Rectal smooth muscle tissue (tissue), 1 donor: ENCODE data around the gene MRRF.

Source experiments
- H3K27ac ChIP-seq: one replicate; pipeline ENCODE4 v1.7.0; 2013; ENCODE audit warnings: low read depth, low read length, inconsistent platforms
- H3K27me3 ChIP-seq: one replicate; pipeline ENCODE4 v1.7.0; 2013; ENCODE audit warnings: low read length; ENCODE audit not compliant: control insufficient read depth, insufficient read depth
- H3K36me3 ChIP-seq: one replicate; pipeline ENCODE4 v1.7.0; 2013; ENCODE audit warnings: low read length; ENCODE audit not compliant: control insufficient read depth, insufficient read depth
- H3K4me1 ChIP-seq: one replicate; pipeline ENCODE4 v1.7.0; 2013; ENCODE audit warnings: low read length; ENCODE audit not compliant: control insufficient read depth, insufficient read depth
- H3K4me3 ChIP-seq: one replicate; pipeline ENCODE4 v1.7.0; 2013; ENCODE audit warnings: low read length
- H3K9ac ChIP-seq: one replicate; pipeline ENCODE4 v1.7.0; 2013; ENCODE audit warnings: low read length

The MRRF gene, protein sequence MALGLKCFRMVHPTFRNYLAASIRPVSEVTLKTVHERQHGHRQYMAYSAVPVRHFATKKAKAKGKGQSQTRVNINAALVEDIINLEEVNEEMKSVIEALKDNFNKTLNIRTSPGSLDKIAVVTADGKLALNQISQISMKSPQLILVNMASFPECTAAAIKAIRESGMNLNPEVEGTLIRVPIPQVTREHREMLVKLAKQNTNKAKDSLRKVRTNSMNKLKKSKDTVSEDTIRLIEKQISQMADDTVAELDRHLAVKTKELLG

GRCh38 chr9:122264360-122265148 lies at the start of gene MRRF, which contains the start of gene RBM18:
MRRF (plus strand) TSS chr9:122264882; CDS start chr9:122270892, 6,010 bp downstream.
RBM18 (minus strand) TSS chr9:122264840; CDS start chr9:122261492, 3,348 bp downstream.
- H3K36me3 ChIP-seq, result peaks cover 6% of the 10 kb centered on the region
- H3K27me3 ChIP-seq, result no peaks in the 10 kb centered on the region
- H3K27ac ChIP-seq, result peak within 1 kb of the TSS; percentile 90
- peaks cover 22% of the 10 kb centered on the region for H3K4me1 ChIP-seq
- peak within 1 kb of the TSS; percentile 92 for H3K9ac ChIP-seq
- peak within 1 kb of the TSS; percentile 75 for H3K4me3 ChIP-seq

- Histone ChIP-seq H3K27ac (no peak overlapping the region), H3K9ac (no peak overlapping the region), H3K4me3 (no peak overlapping the region), H3K27me3 (peaks cover 54% of the 10 kb centered on the region), H3K36me3 (no peaks in the 10 kb centered on the region), H3K4me1 (peaks cover 3% of the 10 kb centered on the region)
Measured at GRCh38 chr9:122215663-122216062, 49.0 kb upstream of the MRRF start.

DNA sequence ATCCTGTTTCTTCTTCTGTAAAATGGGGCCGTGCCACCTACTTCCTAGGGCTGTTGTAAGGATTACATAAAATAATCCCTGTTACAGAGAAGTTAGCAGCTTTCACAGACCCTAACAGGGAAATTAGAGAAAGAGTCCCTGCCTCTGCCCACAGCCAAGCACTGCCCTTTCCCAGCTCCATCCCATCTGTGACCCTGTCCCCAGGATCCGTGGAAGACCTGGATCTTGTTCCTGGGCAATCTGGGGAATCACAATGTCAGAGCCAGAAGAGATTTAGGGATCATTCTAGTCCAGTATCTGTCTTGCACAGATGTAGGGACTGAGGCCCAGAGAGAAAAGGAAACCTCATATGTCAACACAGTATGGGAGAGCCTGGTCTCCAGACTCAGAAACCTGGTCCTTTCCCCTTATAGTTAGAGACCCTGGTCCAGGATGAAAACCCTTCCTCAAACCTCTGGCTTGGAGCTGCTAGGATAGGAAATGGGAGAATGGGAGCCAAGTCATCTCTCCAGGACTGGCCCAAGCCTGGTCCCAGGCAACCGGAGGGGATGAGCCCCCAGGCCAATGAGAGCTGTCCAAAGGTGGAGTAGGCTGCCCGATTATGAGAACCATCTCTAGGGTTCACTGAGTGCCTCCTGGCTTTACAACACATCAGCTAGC lies 48.4 kb upstream of the MRRF start:
- Histone ChIP-seq H3K36me3 (no peaks in the 10 kb centered on the region), H3K27me3 (peaks cover 60% of the 10 kb centered on the region), H3K4me3 (no peak overlapping the region), H3K27ac (no peak overlapping the region), H3K9ac (no peak overlapping the region), H3K4me1 (peaks cover 3% of the 10 kb centered on the region)

GRCh38 chr9:122216798-122217418 lies 47.8 kb upstream of the MRRF start:
- no peak overlapping the region for H3K4me3 ChIP-seq
- no peak overlapping the region for H3K9ac ChIP-seq
- no peak overlapping the region for H3K27ac ChIP-seq
- peaks cover 3% of the 10 kb centered on the region for H3K4me1 ChIP-seq
- peaks cover 66% of the 10 kb centered on the region for H3K27me3 ChIP-seq
- H3K36me3 ChIP-seq, result no peaks in the 10 kb centered on the region

GRCh38 chr9:122217640-122218039 lies 47.0 kb upstream of the MRRF start:
- Histone ChIP-seq H3K27ac (no peak overlapping the region), H3K36me3 (no peaks in the 10 kb centered on the region), H3K4me1 (peaks cover 3% of the 10 kb centered on the region), H3K9ac (no peak overlapping the region), H3K27me3 (peaks cover 63% of the 10 kb centered on the region), H3K4me3 (no peak overlapping the region)

- H3K4me1 ChIP-seq, result peaks cover 3% of the 10 kb centered on the region
- H3K27me3 ChIP-seq, result peaks cover 56% of the 10 kb centered on the region
- H3K9ac ChIP-seq, result no peak overlapping the region
- no peak overlapping the region for H3K4me3 ChIP-seq
- H3K36me3 ChIP-seq, result no peaks in the 10 kb centered on the region
- no peak overlapping the region for H3K27ac ChIP-seq
Measured at GRCh38 chr9:122218071-122218934, 46.4 kb upstream of the MRRF start.

DNA sequence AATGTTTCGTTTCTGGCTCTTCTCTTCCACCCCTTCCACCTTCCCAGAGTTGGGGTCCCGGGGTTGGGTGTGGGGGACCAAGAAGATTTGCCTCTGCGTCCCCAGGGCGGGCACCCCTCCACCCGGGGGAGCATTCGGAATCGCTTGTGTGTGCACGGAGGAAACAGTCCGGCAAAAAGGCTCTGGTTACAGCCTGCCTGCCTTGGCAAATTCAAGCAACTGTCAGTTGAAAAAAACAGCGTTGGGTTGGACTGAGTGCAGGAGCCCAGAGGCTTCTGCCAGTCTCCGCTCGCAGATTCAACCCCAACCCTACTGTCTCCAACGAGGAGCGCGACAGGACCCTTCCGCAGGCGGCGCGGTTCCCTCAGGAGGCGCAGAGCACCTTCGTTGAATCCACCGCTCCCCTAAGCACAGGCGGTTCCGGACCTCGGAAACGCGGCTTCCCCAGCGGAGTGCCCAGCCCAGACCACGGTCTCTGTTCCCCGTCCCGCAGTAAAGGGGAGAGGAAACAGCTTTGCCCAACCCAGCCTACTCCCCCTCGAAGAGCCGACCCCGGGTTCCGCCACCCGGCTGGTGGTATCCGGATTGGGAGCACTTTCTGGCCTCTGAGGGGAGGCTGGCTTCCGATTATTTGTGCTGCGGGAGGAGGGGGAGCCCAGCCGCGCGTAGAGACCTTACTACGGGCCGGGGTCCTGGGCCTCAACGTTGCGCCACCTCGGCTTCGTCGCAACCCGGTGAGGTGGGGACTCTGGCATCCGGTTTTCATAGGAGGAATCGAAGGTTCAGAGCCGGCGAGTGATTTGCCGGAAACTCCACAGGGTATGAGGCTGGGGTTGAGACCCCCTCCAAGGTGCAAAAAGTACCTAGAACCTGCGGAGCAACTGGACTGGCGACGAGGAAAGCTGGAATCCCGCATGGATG lies 45.5 kb upstream of the MRRF start:
- peak overlapping the region; percentile 40 for H3K4me3 ChIP-seq
- H3K9ac ChIP-seq, result no peak overlapping the region
- H3K27ac ChIP-seq, result no peak overlapping the region
- H3K27me3 ChIP-seq, result peaks cover 52% of the 10 kb centered on the region
- H3K36me3 ChIP-seq, result no peaks in the 10 kb centered on the region
- peaks cover 3% of the 10 kb centered on the region for H3K4me1 ChIP-seq

DNA sequence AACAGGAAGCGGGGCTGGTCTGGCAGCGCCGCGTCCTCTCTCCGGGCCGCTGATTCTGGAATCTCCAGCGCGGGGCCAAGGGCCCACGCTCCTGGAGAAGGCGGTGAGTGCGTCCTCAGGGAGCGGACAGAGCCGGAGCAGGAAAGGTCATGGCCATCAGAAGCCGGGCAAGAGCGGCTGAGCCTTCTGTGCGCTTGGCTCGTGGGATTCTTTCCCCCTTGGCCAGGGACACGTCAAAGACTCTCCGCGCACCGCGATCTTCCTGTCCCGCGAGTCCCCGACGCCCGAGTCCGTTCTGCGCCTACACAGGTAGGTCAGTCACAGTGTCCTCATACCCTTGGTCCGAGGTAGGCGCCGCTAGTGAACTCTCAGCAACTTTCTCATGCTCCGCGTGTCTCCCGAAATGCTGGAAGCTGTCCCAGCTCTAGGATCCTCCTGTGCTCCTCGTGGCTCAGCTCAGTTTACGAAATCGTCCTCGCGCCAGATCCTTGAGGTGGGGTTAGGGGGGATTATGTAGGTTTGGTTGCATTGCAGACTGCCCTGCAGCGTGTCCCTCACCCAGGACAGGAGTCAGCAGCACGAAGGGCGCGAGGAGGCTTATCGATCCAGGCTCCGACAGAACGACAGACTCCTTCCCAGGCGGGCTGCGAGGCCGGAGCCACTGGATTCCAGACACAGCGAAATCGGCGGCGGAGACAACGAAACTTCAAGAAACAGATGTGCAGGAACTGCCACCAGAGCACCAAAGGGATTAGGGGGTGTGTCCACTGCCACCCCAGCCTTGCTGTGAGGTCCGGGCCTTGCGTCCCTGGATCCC lies 44.6 kb upstream of the MRRF start:
- Histone ChIP-seq H3K36me3 (no peaks in the 10 kb centered on the region), H3K4me3 (peak overlapping the region; percentile 40), H3K9ac (no peak overlapping the region), H3K4me1 (peaks cover 3% of the 10 kb centered on the region), H3K27ac (no peak overlapping the region), H3K27me3 (peaks cover 56% of the 10 kb centered on the region)

DNA sequence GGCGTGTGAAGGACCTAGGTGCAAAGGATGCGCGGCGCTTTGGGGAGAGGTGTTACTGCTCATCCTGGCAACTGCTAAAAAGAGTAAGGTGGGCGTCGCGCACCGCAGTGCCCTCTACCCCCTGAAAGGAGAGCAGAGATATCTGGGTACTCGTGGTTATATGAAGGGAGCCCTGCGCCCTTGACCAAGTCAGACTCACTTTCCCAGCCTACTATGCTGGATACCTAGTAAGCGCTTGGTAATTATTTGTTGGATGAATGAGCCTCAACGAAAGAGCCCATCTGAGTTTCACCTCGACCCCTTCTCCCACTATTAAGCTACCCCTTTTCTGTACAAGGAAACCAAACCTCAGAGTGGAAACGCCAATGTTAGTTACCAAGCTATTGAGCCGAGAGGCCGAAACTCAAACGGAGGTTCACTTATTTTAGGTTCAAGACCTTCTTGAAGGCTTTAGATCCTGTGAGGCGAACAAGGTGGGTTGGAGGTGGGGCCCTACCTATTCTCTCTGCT lies 44.0 kb upstream of the MRRF start:
- H3K4me1 ChIP-seq, result peaks cover 3% of the 10 kb centered on the region
- no peak overlapping the region for H3K27ac ChIP-seq
- no peak overlapping the region for H3K9ac ChIP-seq
- H3K27me3 ChIP-seq, result peaks cover 54% of the 10 kb centered on the region
- H3K4me3 ChIP-seq, result no peak overlapping the region
- H3K36me3 ChIP-seq, result no peaks in the 10 kb centered on the region

DNA sequence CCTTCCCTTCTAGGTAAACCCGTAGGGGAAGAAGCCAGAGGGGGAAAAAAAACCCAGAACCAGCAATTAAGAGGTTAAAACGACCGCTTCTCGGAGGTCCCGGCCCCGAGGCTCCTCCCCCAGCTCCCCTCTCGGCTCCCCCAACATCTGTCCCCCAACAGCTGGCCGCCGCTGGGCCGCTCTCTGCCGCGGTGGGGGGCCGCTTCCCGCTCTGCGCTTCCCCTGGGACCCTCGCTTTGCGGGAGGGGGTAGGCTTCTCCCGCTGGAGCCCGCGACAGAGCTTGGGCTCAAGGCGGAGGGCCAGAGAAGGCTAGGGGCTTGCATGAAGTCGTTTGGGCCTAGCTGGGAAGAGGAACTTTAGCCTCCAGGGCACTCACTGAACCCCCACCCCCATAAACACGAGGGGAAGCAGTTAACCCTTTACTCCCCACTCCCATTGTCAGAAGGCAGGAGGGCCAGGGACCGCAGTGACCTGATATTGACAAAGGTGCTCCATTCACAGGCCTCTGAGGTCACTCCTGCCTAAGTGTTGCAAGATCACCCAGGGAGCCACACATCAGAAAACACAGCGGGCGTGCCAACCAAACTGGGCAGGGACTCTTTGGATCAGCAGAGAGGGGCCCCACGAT lies 43.4 kb upstream of the MRRF start:
- no peak overlapping the region for H3K4me3 ChIP-seq
- H3K27me3 ChIP-seq, result peaks cover 56% of the 10 kb centered on the region
- H3K27ac ChIP-seq, result no peak overlapping the region
- H3K4me1 ChIP-seq, result peaks cover 3% of the 10 kb centered on the region
- no peaks in the 10 kb centered on the region for H3K36me3 ChIP-seq
- no peak overlapping the region for H3K9ac ChIP-seq
